HCT116 (cell line): ENCODE measurements around the gene SMARCD2. TPM values are rescaled to one million over a fixed set of nuclear protein-coding genes. Genes with fewer than 3 reads are reported as not detected.

Source experiments
- ATAC-seq: fragments of 200-7000 bp; cut with Tn5 transposase; 2 replicates; pipeline ENCODE4 v1.9.1; 2020; ENCODE audit warnings: mild to moderate bottlenecking, moderate library complexity
- BruUV-seq: library from RNA; stranded (reverse); fragments of 400-500 nt; replicated peaks from 2 replicates; lab custom pipeline; 2021; lab: Mats Ljungman, UMichigan
- CTCF ChIA-PET: fragments of 300-600 bp; sonication (Branson Sonifier 250); formaldehyde crosslinking; loops from one replicate; lab custom pipeline; 2021; ENCODE audit warnings: antibody characterized with exemption; lab: Charles Lee
- POLR2A ChIA-PET: fragments of 300-600, 350-600 bp; sonication (Branson Sonifier 250); formaldehyde crosslinking; loops from one replicate; lab custom pipeline; 2021; ENCODE audit warnings: antibody characterized with exemption; lab: Charles Lee
- RAD21 ChIA-PET, 2 experiments: fragments of 300-600 bp; sonication (Branson Sonifier 250); formaldehyde crosslinking; loops; one replicate each; lab custom pipeline; 2023; ENCODE audit warnings: low total read pairs in 2 of 2; ENCODE audit not compliant: uncharacterized antibody in 2 of 2, unreplicated experiment in 2 of 2, low non-redundant PET in 1 of 2; lab: Charles Lee
- DNase-seq: peaks from one replicate; pipeline ENCODE4 v3.0.0-alpha.2; 2010; ENCODE audit warnings: low read depth, low spot score
- H2AFZ ChIP-seq: fragments of 200-600 bp; shearing (Covaris generic), sonication (generic); 2 replicates; pipeline ENCODE4 v1.6.1; 2017; ENCODE audit warnings: low read depth, mixed run types, mixed read lengths, antibody characterized with exemption, low read length; ENCODE audit not compliant: poor library complexity, severe bottlenecking
- H3K27ac ChIP-seq: 2 replicates; pipeline ENCODE4 v1.5.1; 2012; ENCODE audit warnings: low read depth, low read length
- H3K27me3 ChIP-seq: fragments of 200-600 bp; sonication (generic); 2 replicates; pipeline ENCODE4 v1.6.1; 2016; ENCODE audit warnings: mixed run types, low read length, mixed read lengths; ENCODE audit not compliant: insufficient read depth
- H3K36me3 ChIP-seq, 2 experiments: fragments of 200-500 bp in 1 of 2; fragments of 200-600 bp in 1 of 2; sonication (Bioruptor generic) in 1 of 2; sonication (generic) in 1 of 2; 2 replicates each; pipeline versions ENCODE4 v1.5.1 to v1.6.1; 2014 to 2016; ENCODE audit warnings: low read length in 2 of 2, inconsistent platforms in 1 of 2, mixed read lengths in 1 of 2, mixed run types in 1 of 2; ENCODE audit not compliant: insufficient read depth in 2 of 2, control insufficient read depth in 1 of 2
- H3K4me1 ChIP-seq, 2 experiments: fragments of 200-600 bp in 1 of 2; sonication (generic) in 1 of 2; 2 replicates each; pipeline versions ENCODE4 v1.5.1 to v1.6.1; 2012 to 2017; ENCODE audit warnings: low read length in 2 of 2, inconsistent platforms in 1 of 2, mild to moderate bottlenecking in 1 of 2, mixed read lengths in 1 of 2, mixed run types in 1 of 2, moderate library complexity in 1 of 2; ENCODE audit not compliant: insufficient read depth in 2 of 2, control insufficient read depth in 1 of 2
- H3K4me2 ChIP-seq: fragments of 200-600 bp; sonication (generic); 2 replicates; pipeline ENCODE4 v1.6.1; 2017; ENCODE audit warnings: mixed run types, low read length, mixed read lengths
- H3K4me3 ChIP-seq, 2 experiments: fragments of 200-600 bp in 1 of 2; sonication (generic) in 1 of 2; replicated peaks in 1 of 2; 2 replicates each; pipeline ENCODE4 v1.5.1; 2011 to 2016; ENCODE audit warnings: low read length in 2 of 2, control low read depth in 1 of 2, low read depth in 1 of 2, mild to moderate bottlenecking in 1 of 2, mixed read lengths in 1 of 2, mixed run types in 1 of 2
- H3K79me2 ChIP-seq: fragments of 200-600 bp; sonication (generic); 2 replicates; pipeline ENCODE4 v1.6.1; 2017; ENCODE audit warnings: mild to moderate bottlenecking, mixed run types, low read length, moderate library complexity, mixed read lengths; ENCODE audit not compliant: insufficient read depth
- H3K9ac ChIP-seq: fragments of 200-600 bp; sonication (generic); 2 replicates; pipeline ENCODE4 v1.6.1; 2016; ENCODE audit warnings: low read length, mixed read lengths
- H3K9me2 ChIP-seq: fragments of 200-600 bp; sonication (generic), shearing (Covaris generic); 2 replicates; pipeline ENCODE4 v1.6.1; 2017; ENCODE audit warnings: mixed run types, mild to moderate bottlenecking, moderate library complexity; ENCODE audit not compliant: insufficient read depth
- H3K9me3 ChIP-seq, 2 experiments: fragments of 200-500 bp in 1 of 2; fragments of 200-600 bp in 1 of 2; sonication (Bioruptor generic) in 1 of 2; sonication (generic) in 1 of 2; 2 replicates each; pipeline ENCODE4 v1.6.1; 2014 to 2017; ENCODE audit warnings: low read length in 2 of 2, mixed read lengths in 2 of 2, inconsistent platforms in 1 of 2, low read depth in 1 of 2, mild to moderate bottlenecking in 1 of 2, mixed run types in 1 of 2, moderate library complexity in 1 of 2; ENCODE audit not compliant: control insufficient read depth in 1 of 2, insufficient read depth in 1 of 2
- H4K20me1 ChIP-seq: fragments of 200-600 bp; sonication (generic), shearing (Covaris generic); 2 replicates; pipeline ENCODE4 v1.6.1; 2017; ENCODE audit warnings: mixed run types, mild to moderate bottlenecking, moderate library complexity; ENCODE audit not compliant: insufficient read depth
- ATF3 ChIP-seq: IDR thresholded peaks from 2 replicates; pipeline ENCODE4 v1.6.1; 2012
- CTCF ChIP-seq, 3 experiments: fragments of 200-600 bp in 1 of 3; sonication (generic) in 1 of 3; IDR thresholded peaks in 2 of 3; conservative IDR thresholded peaks in 1 of 3; 2 replicates each; pipeline ENCODE4 v1.5.1; 2012 to 2017; ENCODE audit warnings: low read depth in 2 of 3, low read length in 2 of 3, antibody characterized with exemption in 1 of 3, borderline replicate concordance in 1 of 3, control low read depth in 1 of 3, mild to moderate bottlenecking in 1 of 3, mixed read lengths in 1 of 3, mixed run types in 1 of 3, moderate library complexity in 1 of 3; ENCODE audit not compliant: insufficient read depth in 1 of 3
- EZH2 ChIP-seq: fragments of 200-600 bp; sonication (generic); IDR thresholded peaks from 2 replicates; pipeline ENCODE4 v1.6.1; 2017; ENCODE audit warnings: antibody characterized with exemption, mixed run types
- POLR2AphosphoS5 ChIP-seq: IDR thresholded peaks from 2 replicates; pipeline ENCODE4 v1.6.1; 2011; ENCODE audit warnings: mild to moderate bottlenecking, low read depth, low read length, moderate library complexity
- REST ChIP-seq: IDR thresholded peaks from 2 replicates; pipeline ENCODE4 v1.6.1; 2012; ENCODE audit warnings: low read depth
- TCF7L2 ChIP-seq: IDR thresholded peaks from 2 replicates; pipeline ENCODE4 v1.7.0; 2011; ENCODE audit warnings: borderline replicate concordance, inconsistent platforms; ENCODE audit not compliant: insufficient read depth, insufficient read length; ENCODE audit errors: extremely low read depth
- ZBTB33 ChIP-seq: IDR thresholded peaks from 2 replicates; pipeline ENCODE4 v1.6.1; 2011; ENCODE audit warnings: mild to moderate bottlenecking, low read length, moderate library complexity; ENCODE audit not compliant: insufficient replicate concordance; ENCODE audit errors: extremely low read depth
- intact Hi-C: fragments of 100-400 bp; cut with micrococcal nuclease; formaldehyde crosslinking; loops from 2 replicates; pipeline ENCODE4 v1.10.0; 2022
- total RNA-seq: library from RNA; stranded (reverse); gene quantifications from one replicate; pipeline ENCODE4 v1.2.1, GENCODE V29; 2021; ENCODE audit not compliant: unreplicated experiment

SMARCD2 gene
- total RNA-seq, 1 experiment from 2014 or later: 168 TPM

GRCh38 chr17:63833741-63834373 is 8.6 kb downstream of the SMARCD2 start:
- ChIA-PET RAD21 (no interaction called here), POLR2A (no interaction called here), CTCF (interaction anchor here (0.7 to 1.9 kb wide), 11 partner anchors 8 to 408 kb away, joined by 3 to 10 read pairs (median 3); partner anchors contain the start of gene CCDC47)
- BruUV-seq: no TSS peak
- intact Hi-C loops: loop anchor here (2.0 kb wide), 1 partner anchor 91 kb away; no protein-coding TSS in a partner anchor
- Histone ChIP-seq H3K27ac (no peak overlapping the region; the same call in 1 of the 2 replicates), H2AFZ (no peak overlapping the region), H4K20me1 (no peaks in the 10 kb centered on the region), H3K9ac (no peak overlapping the region), H3K4me2 (no peak overlapping the region), H3K9me2 (no peaks in the 10 kb centered on the region), H3K27me3 (no peaks in the 10 kb centered on the region), H3K36me3 (peaks cover 61 to 85% of the 10 kb centered on the region in 2 experiments), H3K9me3 (no peaks in the 10 kb centered on the region), H3K4me1 (peaks cover 7 to 16% of the 10 kb centered on the region in 2 experiments), H3K79me2 (peaks cover 66% of the 10 kb centered on the region), H3K4me3 (no peak overlapping the region)
- TF ChIP-seq TCF7L2 (no peak), POLR2AphosphoS5 (no peak), CTCF (IDR thresholded peaks at IDR 0.05 in 2 of 3, conservative IDR thresholded peaks at IDR 0.05 in 1 of 3; ENCODE audit: borderline replicate concordance in 1 of 3, insufficient read depth in 1 of 3, low read depth in 2 of 3, low read length in 2 of 3) (no peak), ATF3 (no peak), REST (no peak), ZBTB33 (no peak), EZH2 (no peak)
- no peak for DNase-seq
- no peak for ATAC-seq
